ENCODE results near the gene CEACAM5. TPM values are rescaled to one million over a fixed set of nuclear protein-coding genes. Genes with fewer than 3 reads are reported as not detected.

CEACAM5 gene
- total RNA-seq, 2 experiments from 2014 or later = not detected

DNA sequence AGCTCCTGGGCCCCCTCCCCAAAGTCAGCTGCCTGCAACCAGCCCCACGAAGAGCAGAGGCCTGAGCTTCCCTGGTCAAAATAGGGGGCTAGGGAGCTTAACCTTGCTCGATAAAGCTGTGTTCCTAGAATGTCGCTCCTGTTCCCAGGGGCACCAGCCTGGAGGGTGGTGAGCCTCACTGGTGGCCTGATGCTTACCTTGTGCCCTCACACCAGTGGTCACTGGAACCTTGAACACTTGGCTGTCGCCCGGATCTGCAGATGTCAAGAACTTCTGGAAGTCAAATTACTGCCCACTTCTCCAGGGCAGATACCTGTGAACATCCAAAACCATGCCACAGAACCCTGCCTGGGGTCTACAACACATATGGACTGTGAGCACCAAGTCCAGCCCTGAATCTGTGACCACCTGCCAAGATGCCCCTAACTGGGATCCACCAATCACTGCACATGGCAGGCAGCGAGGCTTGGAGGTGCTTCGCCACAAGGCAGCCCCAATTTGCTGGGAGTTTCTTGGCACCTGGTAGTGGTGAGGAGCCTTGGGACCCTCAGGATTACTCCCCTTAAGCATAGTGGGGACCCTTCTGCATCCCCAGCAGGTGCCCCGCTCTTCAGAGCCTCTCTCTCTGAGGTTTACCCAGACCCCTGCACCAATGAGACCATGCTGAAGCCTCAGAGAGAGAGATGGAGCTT lies 4.7 kb upstream of the CEACAM5 start:
- Mint-ChIP-seq H3K4me1 (ENCODE audit: low read depth) (no peaks in the 10 kb centered on the region), H3K4me3 (no peak overlapping the region), H3K27me3 (peaks cover 39% of the 10 kb centered on the region), H3K27ac (no peak overlapping the region), H3K9me3 (no peaks in the 10 kb centered on the region), H3K36me3 (ENCODE audit: low read depth) (no peaks in the 10 kb centered on the region)
- ChIA-PET CTCF (interaction anchor here (1.7 kb wide), 1 partner anchor 62 kb away, joined by 5 read pairs; no protein-coding TSS in a partner anchor), POLR2A (no interaction called here)
- intact Hi-C loops (cut with micrococcal nuclease) = no loop called here
- no peak for DNase-seq
- no peak for ATAC-seq
- TF ChIP-seq, protein P1, sequence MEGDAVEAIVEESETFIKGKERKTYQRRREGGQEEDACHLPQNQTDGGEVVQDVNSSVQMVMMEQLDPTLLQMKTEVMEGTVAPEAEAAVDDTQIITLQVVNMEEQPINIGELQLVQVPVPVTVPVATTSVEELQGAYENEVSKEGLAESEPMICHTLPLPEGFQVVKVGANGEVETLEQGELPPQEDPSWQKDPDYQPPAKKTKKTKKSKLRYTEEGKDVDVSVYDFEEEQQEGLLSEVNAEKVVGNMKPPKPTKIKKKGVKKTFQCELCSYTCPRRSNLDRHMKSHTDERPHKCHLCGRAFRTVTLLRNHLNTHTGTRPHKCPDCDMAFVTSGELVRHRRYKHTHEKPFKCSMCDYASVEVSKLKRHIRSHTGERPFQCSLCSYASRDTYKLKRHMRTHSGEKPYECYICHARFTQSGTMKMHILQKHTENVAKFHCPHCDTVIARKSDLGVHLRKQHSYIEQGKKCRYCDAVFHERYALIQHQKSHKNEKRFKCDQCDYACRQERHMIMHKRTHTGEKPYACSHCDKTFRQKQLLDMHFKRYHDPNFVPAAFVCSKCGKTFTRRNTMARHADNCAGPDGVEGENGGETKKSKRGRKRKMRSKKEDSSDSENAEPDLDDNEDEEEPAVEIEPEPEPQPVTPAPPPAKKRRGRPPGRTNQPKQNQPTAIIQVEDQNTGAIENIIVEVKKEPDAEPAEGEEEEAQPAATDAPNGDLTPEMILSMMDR (IDR thresholded peaks at IDR 0.05) = no peak

DNA sequence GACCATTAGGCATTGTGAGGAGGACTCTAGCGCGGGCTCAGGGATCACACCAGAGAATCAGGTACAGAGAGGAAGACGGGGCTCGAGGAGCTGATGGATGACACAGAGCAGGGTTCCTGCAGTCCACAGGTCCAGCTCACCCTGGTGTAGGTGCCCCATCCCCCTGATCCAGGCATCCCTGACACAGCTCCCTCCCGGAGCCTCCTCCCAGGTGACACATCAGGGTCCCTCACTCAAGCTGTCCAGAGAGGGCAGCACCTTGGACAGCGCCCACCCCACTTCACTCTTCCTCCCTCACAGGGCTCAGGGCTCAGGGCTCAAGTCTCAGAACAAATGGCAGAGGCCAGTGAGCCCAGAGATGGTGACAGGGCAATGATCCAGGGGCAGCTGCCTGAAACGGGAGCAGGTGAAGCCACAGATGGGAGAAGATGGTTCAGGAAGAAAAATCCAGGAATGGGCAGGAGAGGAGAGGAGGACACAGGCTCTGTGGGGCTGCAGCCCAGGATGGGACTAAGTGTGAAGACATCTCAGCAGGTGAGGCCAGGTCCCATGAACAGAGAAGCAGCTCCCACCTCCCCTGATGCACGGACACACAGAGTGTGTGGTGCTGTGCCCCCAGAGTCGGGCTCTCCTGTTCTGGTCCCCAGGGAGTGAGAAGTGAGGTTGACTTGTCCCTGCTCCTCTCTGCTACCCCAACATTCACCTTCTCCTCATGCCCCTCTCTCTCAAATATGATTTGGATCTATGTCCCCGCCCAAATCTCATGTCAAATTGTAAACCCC lies 2.8 kb upstream of the CEACAM5 start:
- no peak overlapping the region for H3K27ac Mint-ChIP-seq
- TF ChIP-seq, protein P1 (IDR thresholded peaks at IDR 0.05) = no peak
- no peaks in the 10 kb centered on the region for H3K4me1 Mint-ChIP-seq (ENCODE audit: low read depth)
- H3K9me3 Mint-ChIP-seq = no peaks in the 10 kb centered on the region
- ATAC-seq (no peak), DNase-seq (peak; percentile 58)
- ChIA-PET CTCF (interaction anchor here (0.8 to 3.1 kb wide), 8 partner anchors 15 to 88 kb away, joined by 3 to 50 read pairs (median 12); partner anchors contain the start of gene CEACAM6), POLR2A (no interaction called here)
- peaks cover 37% of the 10 kb centered on the region for H3K27me3 Mint-ChIP-seq
- intact Hi-C loops (cut with micrococcal nuclease) = loop anchor here (2.0 kb wide), 1 partner anchor 41 kb away; no protein-coding TSS in a partner anchor
- no peaks in the 10 kb centered on the region for H3K36me3 Mint-ChIP-seq (ENCODE audit: low read depth)
- H3K4me3 Mint-ChIP-seq = no peak overlapping the region

DNA sequence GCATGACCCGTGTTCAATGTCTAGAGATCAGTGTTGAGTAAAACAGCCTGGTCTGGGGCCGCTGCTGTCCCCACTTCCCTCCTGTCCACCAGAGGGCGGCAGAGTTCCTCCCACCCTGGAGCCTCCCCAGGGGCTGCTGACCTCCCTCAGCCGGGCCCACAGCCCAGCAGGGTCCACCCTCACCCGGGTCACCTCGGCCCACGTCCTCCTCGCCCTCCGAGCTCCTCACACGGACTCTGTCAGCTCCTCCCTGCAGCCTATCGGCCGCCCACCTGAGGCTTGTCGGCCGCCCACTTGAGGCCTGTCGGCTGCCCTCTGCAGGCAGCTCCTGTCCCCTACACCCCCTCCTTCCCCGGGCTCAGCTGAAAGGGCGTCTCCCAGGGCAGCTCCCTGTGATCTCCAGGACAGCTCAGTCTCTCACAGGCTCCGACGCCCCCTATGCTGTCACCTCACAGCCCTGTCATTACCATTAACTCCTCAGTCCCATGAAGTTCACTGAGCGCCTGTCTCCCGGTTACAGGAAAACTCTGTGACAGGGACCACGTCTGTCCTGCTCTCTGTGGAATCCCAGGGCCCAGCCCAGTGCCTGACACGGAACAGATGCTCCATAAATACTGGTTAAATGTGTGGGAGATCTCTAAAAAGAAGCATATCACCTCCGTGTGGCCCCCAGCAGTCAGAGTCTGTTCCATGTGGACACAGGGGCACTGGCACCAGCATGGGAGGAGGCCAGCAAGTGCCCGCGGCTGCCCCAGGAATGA lies 1.5 kb upstream of the CEACAM5 start:
- intact Hi-C loops (cut with micrococcal nuclease) = loop anchor here (2.0 kb wide), 1 partner anchor 40 kb away; no protein-coding TSS in a partner anchor
- CTCF ChIA-PET = interaction anchor here (0.7 to 3.1 kb wide), 39 partner anchors 9 to 344 kb away, joined by 3 to 50 read pairs (median 6); partner anchors contain the start of genes CEACAM6 and CEACAM7
- DNase-seq = peak; percentile 80
- TF ChIP-seq, protein P1 (IDR thresholded peaks at IDR 0.05) = peak; percentile 100
- H3K27ac Mint-ChIP-seq = no peak overlapping the region
- no peaks in the 10 kb centered on the region for H3K4me1 Mint-ChIP-seq (ENCODE audit: low read depth)
- peak overlapping the region; percentile 39 for H3K4me3 Mint-ChIP-seq
- H3K36me3 Mint-ChIP-seq (ENCODE audit: low read depth) = no peaks in the 10 kb centered on the region
- H3K27me3 Mint-ChIP-seq = peaks cover 38% of the 10 kb centered on the region
- no peaks in the 10 kb centered on the region for H3K9me3 Mint-ChIP-seq
- POLR2A ChIA-PET = interaction anchor here (0.6 kb wide), 1 partner anchor 30 kb away, joined by 3 read pairs; no protein-coding TSS in a partner anchor
- ATAC-seq = peak; percentile 97

DNA sequence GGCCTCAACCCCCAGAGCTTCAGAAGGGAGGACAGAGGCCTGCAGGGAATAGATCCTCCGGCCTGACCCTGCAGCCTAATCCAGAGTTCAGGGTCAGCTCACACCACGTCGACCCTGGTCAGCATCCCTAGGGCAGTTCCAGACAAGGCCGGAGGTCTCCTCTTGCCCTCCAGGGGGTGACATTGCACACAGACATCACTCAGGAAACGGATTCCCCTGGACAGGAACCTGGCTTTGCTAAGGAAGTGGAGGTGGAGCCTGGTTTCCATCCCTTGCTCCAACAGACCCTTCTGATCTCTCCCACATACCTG lies 969 bp upstream of the CEACAM5 start:
- no peak for DNase-seq
- Mint-ChIP-seq H3K9me3 (no peaks in the 10 kb centered on the region), H3K4me1 (ENCODE audit: low read depth) (no peaks in the 10 kb centered on the region), H3K4me3 (no peak overlapping the region), H3K27me3 (peaks cover 39% of the 10 kb centered on the region), H3K36me3 (ENCODE audit: low read depth) (no peaks in the 10 kb centered on the region), H3K27ac (no peak overlapping the region)
- intact Hi-C loops (cut with micrococcal nuclease) = loop anchor here (2.0 kb wide), 1 partner anchor 39 kb away; no protein-coding TSS in a partner anchor
- ChIA-PET POLR2A (no interaction called here), CTCF (interaction anchor here (0.7 to 3.1 kb wide), 34 partner anchors 9 to 344 kb away, joined by 3 to 50 read pairs (median 7); partner anchors contain the start of genes CEACAM6 and CEACAM7)
- ATAC-seq = no peak
- TF ChIP-seq, protein P1 (IDR thresholded peaks at IDR 0.05) = no peak
